Panc1 (cell line): ENCODE data around the gene ARHGAP6.

Source experiments
- POLR2AphosphoS5 ChIP-seq: IDR thresholded peaks from 2 replicates; pipeline ENCODE4 v1.6.1; 2012; ENCODE audit warnings: mild to moderate bottlenecking, low read depth, low read length, moderate library complexity
- REST ChIP-seq, 2 experiments: IDR thresholded peaks; 2 replicates each; pipeline ENCODE4 v1.6.1; 2011 to 2012; ENCODE audit warnings: low read depth in 2 of 2, control low read depth in 1 of 2, low read length in 1 of 2, mild to moderate bottlenecking in 1 of 2, moderate library complexity in 1 of 2; ENCODE audit not compliant: insufficient read depth in 1 of 2
- SIN3A ChIP-seq: IDR thresholded peaks from 2 replicates; pipeline ENCODE4 v1.6.1; 2012; ENCODE audit warnings: low read depth, mild to moderate bottlenecking, low read length, moderate library complexity, borderline replicate concordance; ENCODE audit not compliant: insufficient read depth
- TCF7L2 ChIP-seq: IDR thresholded peaks from 2 replicates; pipeline ENCODE4 v1.6.1; 2011; ENCODE audit warnings: mild to moderate bottlenecking, low read depth, low read length, inconsistent platforms
- TF ChIP-seq, protein P1 (sequence below): fragments of 450-650 bp; IDR thresholded peaks from 2 replicates; pipeline ENCODE4 v1.5.1; 2017; ENCODE audit warnings: mild to moderate bottlenecking

DNA sequence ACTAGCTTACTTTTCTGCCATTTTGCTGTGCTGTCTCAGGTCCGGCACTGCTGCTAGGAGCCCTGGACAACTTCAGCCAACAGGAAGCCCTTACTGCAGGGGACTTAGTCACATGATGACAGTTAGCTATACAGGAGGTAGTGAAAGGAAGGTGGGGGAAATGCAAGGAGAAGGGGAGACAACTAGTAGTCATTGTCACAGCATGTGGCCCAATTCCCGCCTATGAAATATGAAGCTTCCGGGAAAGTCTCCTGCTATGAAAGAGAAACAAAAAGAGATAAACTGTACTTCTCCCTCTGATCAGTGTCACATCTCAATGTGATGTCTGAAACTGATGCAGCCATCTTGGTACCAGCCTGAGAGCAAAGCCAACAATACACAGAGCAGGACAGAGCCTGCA is 300.9 kb downstream of the ARHGAP6 start:
- TF ChIP-seq, protein P1, sequence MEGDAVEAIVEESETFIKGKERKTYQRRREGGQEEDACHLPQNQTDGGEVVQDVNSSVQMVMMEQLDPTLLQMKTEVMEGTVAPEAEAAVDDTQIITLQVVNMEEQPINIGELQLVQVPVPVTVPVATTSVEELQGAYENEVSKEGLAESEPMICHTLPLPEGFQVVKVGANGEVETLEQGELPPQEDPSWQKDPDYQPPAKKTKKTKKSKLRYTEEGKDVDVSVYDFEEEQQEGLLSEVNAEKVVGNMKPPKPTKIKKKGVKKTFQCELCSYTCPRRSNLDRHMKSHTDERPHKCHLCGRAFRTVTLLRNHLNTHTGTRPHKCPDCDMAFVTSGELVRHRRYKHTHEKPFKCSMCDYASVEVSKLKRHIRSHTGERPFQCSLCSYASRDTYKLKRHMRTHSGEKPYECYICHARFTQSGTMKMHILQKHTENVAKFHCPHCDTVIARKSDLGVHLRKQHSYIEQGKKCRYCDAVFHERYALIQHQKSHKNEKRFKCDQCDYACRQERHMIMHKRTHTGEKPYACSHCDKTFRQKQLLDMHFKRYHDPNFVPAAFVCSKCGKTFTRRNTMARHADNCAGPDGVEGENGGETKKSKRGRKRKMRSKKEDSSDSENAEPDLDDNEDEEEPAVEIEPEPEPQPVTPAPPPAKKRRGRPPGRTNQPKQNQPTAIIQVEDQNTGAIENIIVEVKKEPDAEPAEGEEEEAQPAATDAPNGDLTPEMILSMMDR, result no peak
- TF ChIP-seq REST (IDR thresholded peaks at IDR 0.05; ENCODE audit: insufficient read depth in 1 of 2, low read depth in 2 of 2, low read length in 1 of 2) (no peak), POLR2AphosphoS5 (no peak), SIN3A (no peak), TCF7L2 (no peak)
